GM18870 (cell line): Measurements from ENCODE around the gene CDC73.
"Not testable (repeated sequence)": the region's sequence is repeated elsewhere in the genome, so short reads cannot be mapped to it uniquely, and the experiment has no call there.

Source experiments
- ATAC-seq: cut with Tn5 transposase; IDR thresholded peaks from one replicate; pipeline ENCODE4 v1.9.1; 2021; ENCODE audit warnings: moderate library complexity; ENCODE audit not compliant: unreplicated experiment

The CDC73 gene

DNA sequence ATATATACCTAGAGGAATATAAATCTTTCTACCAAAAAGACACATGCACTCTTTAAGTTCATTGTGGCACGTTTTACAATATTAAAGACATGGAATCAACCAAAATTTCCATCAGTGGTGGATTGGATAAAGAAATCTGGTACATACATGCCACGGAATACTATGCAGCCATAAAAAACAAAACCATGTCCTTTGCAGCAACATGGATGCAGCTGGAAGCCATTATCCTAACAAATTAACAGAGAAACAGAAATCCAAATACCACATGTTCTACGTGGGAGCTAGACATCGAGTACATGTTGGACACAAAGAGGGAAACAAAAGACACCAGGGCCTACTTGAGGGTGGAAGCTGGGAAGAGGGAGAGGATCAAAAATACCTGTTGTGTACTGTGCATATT is 97.6 kb downstream of the CDC73 start:
- no peak for ATAC-seq

DNA sequence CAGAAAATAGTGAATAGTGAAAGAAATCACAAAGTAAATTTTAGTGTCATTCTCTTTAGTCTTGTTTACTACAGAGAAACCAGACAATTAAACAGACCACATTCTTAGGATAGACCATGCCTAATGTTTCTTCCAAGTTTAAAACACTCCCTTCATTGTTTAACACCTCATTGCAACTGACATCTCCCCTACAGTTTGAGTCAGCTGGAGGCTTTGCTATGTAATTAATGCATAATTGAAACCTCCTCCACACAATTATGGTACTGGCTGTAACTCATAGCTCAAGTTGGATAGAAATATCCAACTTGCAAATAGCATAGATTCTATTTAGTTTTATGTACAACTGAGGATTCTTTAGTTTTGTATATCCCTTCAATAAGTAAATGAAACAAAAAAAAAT is 99.8 kb downstream of the CDC73 start:
- ATAC-seq: no peak

DNA sequence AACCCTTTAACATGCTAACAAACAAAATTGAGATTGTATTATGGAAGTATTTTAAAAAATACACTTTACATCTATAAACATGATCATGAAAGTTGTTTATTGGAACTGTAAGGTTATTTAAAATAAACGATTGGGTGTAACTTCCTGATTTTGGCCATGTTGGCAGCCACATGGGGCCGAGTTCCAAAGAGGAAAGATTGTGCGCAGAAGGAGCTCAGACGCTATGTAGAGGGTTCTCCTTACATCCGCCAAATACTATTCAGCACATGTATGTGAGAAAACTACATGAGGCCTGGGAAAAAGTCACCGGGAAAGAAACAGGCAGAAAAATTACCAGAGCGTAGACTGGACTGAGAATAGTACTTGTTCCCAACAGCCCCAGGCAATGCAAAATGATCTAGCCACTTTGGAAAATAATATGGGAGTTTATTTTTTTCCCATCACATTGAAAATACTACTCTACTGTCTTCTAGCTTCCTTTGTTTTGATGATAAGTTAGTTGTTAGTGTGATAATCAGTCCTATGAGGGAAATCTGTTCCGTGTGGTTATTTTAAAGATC is 100.3 kb downstream of the CDC73 start:
- no peak for ATAC-seq

DNA sequence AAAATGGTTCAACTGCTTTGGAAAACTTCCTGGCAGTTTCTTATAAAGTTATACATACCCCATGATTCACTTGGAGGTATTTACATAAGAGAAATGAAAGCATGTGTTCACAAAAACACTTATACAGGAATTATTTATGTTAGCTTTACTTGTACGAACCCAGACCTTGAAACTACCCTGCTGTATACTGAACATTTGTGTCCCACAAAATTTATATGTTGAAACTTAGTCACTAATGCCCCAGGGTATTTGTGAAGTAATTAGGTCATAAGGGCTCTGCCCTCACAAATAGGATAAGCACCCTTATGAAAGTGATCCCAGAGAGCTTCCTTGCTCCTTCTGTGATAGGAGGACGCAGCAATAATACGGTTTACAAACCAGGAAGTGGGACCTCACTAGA is 107.3 kb downstream of the CDC73 start:
- ATAC-seq: no peak

DNA sequence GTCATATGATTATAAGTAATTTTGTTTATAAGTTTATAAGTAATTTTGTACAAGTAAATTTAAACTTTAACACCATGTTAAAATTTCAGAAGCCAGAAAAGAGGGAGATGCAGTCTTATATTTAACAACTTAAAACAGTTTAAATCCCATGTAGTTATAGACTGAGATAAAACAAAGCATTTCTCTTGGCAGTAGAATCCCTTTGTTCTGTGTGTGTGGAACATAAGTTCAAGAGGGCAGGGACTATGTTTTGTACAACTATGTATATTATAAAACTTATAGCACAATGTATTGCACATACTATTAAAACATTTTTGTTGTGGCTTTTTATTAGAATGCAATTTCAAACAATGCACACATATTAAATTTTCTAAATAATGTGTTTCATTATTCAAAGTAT is 109.3 kb downstream of the CDC73 start:
- ATAC-seq: not testable (repeated sequence)

DNA sequence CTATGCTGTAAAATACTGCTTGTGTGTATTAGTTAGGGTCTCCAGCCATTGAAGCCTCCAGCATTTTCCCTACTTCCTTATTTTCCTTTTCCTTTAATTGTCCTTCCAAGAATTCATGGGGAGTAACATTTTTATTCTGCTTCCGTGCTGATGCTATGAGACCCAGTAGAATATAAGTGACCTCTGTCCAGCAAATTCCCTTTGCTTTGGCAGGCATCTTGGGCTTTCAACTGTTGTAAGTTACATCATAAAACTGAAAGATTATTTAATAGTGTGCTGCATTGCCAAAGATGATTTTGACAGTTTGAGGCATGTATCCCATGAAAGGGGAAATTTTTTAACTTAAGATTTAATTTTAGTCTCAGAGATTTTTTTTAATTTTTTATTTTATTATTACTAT is 112.7 kb downstream of the CDC73 start:
- no peak for ATAC-seq

DNA sequence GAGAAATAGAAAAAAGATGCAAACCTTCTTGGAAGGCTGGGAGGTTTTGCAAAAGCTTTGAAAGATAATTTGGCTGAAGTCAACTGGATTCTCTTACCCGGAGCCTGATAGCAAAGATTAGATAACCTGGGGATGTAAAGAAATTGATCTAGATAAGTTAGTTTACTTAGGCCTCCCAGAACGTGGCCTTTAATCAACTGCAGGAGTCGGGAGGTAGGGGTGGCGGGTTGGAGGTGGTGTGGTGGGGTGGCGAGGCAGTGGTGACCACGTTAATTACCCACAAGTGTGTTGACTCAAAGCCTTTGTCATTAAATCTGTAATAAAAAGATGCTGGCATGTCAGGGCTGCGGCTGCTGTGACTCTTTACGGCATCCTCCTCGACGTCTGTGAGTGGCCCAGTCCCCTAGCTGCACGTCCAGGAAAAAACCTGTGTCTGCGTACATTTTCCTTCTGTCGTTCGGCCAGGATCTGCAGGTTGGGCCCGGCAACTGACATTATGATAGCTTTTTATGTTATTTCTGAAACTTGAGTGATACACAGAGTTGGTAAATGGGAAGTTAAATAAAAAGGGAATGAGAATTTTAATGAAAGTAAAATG is 115.6 kb downstream of the CDC73 start:
- no peak for ATAC-seq

DNA sequence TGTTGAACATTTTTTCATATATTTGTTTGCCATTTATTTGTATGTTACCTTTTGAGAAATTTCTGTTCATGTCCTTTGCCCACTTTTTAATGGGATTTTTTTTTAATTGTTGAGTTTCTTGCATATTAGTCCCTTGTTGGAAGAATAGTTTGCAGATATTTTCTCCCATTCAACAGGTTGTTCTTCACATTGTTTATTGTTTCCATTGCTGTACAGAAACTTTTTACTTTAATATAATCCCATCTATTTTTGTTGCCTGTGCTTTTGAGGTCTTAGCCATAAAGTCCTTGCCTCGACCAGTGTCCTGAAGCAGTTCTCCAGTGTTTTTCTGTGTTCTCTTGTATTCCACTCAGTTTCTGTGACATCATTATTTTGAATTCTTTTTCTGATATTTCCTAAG is 118.8 kb downstream of the CDC73 start:
- ATAC-seq: no peak

DNA sequence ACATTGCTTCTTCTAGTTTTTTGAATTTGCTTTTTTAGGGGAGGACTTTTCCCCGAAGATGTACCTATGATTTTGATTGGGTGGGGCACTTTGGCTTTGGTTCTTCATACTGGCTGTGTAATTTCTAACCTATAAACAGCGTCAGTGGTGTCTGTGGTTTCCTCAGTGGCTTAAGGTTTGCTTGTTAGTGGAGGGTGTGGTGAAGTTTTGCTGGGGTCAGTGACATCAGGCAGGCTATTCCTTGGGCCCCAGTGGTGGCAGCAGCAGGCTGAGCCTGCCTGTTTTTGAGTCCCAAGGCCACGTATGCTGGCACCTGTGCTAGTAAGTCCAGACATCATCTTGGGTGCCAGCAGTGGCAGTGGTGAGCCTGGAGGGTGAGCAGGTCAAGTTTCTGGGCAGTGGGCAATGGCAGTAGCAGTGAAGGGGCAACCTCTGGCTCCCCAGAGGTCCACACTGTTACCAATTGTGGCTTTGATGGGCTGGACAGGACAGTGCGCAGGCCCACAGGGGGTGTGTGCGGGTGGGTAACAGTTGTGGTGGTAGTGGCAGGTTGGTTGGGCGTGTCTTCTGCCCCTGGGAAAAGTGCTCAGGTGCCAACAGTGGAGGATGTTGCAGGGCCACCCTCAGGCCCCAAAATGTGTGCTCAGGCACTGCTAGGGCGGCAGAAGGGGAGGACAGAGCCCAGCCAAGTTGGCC is 119.4 kb downstream of the CDC73 start:
- ATAC-seq: no peak

DNA sequence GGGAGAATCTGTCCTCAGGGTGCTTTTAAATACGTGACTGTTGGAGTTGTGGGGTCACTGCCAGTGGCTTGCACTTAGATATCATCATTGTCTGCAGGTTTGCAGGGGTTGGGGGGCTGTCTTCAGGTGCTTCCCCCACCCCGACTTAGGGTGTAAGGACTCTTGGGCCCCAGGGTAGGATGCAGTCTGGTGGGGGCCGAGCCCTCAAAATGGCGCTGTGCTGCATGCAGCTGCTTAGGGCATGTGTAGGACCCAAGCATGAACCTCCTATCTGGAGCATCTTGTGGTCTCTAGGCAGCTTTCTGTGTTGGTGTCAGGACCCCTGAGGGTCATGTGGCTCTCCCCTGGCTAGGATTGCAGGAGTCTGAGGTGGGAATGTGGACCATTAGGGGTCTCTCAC is 120.2 kb downstream of the CDC73 start:
- no peak for ATAC-seq

DNA sequence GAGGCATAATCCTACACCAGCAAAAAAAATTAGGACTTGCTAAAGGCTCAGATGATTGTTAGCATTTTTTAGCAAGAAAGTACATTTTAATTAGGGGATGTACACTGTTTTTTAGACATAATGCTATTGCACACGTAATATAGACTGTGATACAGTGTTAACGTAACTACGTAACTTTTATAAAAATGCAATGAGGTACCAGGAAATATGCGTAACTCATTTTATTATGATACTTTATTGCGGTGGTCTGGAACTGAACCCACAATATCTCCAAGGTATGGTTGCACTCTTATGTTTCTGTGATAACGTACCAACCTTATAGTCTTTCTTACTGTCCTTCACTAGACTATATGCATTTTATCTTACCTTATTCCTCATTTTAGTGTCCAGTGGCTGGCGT is 127.4 kb downstream of the CDC73 start:
- ATAC-seq: no peak

DNA sequence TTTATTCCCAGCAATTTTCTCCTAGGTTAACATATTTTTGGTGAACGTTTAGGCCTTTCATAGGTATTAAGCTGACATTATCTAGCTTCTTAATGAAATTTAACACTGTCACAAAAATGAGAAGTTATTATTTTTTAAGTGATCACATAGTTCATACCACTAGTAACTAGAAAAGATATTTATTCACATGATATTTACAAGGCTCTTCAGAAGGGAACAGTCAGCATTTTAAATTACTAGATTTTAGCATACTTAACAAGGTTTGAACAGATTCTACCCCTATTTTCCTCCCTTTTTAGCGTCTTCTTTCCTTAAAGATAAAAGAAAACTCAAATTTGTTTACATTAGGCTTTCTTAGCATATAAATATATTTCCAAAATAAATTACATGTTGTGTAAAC is 130.1 kb downstream of the CDC73 start:
- ATAC-seq: no peak

DNA sequence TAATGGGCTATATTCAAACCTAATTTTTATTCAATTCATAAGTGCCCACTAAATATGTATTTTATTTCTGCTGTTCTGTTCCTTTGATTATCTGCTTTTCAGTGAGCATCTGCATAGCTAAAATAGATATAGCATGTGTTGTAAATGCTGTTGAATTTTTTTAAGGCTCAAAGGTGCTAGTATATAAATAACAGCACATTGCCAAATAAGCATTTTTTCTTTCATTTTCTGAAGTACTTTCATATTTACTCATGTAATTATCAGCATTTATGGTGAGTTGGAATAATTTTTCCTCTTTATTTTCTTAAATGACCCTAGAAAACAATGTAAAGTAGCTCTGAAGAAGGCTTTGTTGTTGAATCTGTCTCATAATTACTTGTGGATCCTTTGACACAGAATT is 134.2 kb downstream of the CDC73 start:
- ATAC-seq: peak; percentile 71

DNA sequence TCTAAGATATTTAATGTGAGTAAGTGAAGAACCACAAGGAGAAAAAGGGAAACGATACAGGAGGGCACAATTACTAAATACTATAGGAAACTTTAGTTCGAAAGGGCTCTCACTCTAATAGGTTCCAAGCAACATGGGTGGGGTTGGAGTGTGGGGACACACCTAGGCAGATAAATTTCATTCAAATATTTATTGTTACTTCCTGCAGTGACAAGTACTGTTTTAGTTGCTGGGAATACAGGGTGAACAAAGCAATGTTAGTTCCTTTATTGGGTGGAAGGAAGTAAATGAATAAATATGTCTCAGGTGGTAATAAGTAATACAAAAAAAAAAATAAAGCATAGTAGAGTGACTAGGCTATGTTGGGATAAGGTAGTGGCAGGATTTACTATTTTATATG is 137.8 kb downstream of the CDC73 start:
- ATAC-seq: no peak

DNA sequence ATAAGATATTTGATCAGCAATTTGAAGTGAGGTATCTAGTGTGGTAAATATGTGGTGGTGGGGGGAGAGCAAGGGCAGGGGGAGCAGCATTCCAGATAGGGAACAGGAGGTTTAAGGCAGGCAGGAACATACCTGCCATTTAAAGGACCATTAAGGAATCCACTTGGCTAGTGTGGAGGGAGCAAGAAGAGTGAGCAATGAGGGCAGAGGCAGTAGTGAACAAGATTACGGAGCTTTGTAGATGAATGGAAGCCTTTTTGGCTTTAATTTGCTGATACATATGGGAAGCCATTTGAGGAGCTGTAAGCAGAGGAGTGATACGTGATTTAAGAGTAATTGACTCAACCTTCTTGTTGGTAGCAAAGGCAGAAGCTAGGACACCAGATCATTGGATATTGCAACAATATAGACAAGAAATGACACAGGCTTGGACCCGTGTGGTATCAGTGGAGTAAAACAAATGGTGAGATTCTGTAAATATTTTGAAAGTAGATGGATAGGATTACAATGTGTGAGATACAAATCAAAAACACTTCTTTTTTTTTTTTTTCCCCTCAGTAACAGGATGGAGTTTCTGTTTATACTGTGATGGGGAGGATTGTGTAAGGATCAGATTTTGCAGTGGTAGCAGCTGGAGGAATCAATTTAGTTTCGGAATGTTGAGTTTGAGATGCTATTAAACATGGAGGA is 138.4 kb downstream of the CDC73 start:
- no peak for ATAC-seq

DNA sequence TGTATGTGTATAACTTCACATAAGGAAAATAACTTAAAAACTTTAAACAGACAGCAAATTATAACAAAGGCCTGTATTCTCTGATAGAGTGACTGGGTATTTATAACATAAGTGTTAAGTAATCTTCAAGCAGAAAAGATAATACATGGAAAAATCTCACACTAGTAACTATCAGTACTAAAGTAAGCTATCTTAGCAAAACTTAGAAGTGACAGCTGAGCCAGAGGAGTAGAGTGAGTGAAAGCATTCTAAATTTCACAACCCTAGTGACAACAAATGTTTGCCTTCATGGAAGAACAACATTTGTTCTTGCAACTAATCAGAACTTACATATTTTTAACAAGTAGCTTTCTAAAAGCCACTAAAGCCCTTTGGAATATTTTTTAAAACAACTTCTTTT is 139.1 kb downstream of the CDC73 start:
- ATAC-seq: no peak

DNA sequence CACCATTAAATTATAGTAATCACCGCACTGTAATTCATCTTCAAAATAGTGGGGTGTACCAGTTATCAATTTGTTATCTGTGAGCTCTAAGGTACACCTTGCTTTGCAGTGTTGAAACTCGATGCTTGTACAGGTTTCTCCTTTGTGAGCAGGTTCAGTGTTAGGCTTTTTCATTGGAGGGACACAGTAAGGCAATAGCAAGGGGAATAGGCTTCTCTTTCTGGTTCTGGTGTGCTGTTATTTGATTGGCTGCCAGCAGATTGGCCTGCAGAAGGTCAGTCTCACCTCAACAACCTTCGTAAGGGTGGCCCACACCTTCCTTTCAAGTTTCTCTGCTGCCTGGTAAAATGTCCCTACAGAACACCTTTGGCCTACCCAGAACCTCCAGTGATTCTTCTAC is 140.8 kb downstream of the CDC73 start:
- ATAC-seq: no peak

DNA sequence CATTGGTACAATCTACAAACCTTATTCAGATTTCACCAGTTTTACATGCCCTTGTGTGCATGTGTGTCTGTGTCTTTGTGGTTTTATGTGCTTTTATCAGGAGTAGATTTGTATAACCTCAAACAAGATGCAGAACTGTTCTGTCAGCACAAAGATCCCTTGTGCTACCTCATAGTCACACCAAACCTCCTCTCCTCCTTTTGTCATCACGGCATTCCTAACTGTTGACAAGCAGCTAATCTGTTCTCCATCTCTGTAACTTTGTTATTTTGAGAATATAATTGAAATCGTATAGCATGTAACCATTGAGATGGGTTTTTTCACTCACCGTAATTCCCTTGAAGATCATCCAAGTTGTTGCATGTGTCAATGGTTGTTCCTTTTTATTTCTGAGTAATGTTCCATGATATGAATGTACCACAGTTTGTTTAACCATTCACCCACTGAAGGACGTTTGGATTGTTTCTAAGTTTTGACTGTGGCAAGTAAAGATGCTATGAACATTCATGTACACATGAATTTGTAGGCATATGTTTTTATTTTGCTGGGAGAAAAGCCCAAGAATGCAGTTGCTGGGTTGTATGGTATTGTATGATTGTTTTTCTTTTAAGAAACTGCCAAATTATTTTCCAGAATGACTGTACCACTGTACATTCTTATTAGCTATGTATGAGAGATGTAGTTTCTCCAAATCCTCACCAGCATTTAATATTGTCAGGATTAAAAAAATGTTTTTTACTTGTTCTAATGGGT is 142.7 kb downstream of the CDC73 start:
- no peak for ATAC-seq

DNA sequence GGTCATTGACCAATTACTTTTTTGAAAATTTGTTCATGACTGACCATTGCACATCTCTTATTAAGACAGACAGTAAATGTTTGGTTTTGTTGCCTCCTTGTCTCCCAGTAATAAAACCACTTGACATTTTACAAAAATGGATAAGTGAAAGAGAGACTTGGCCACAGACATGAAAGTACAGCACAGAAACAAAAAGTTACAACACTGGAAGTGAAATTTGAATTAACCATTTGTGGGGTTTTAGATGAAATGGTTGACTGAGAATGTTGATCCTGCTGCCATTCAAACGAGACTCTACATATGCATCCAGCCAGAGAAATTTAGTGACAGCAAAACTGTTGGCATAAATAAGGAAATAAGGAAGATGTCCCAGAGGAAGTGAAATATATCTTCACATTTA is 143.9 kb downstream of the CDC73 start:
- peak; percentile 49 for ATAC-seq

DNA sequence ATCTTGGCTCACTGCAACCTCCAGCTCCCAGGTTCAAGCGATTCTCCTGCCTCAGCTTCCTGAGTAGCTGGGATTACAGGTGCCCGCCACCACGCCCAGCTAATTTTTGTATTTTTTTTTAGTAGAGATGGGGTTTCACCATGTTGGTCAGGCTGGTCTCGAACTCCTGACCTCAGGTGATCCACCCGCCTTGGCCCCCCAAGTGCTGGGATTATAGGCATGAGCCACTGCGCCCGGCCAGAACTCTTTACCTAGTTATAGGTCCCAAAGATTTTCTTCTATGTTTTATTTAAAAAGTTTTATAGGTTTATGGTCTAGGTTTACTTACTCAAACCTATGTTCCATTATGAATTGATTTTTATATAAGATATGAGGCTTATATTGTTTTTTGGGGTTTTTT is 145.0 kb downstream of the CDC73 start:
- ATAC-seq: not testable (repeated sequence)

DNA sequence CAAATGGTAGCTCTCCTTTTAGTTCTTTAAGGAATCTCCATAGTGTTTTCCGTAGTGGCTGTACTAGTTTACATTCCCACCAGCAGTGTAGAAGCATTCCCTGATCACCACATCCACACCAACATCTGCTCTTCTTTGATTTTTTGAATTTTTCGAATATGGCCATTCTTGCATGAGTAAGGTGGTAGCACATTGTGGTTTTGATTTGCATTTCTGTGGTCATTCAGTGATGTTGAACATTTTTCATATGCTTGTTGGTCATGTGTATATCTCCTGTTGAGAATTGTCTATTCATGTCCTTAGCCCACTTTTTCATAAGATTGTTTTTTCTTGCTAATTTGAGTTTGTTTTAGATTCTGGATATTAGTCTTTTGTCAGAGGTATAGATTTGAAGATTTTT is 149.2 kb downstream of the CDC73 start:
- peak; percentile 99 for ATAC-seq
